ENCODE data around the gene NRTN. TPM values are rescaled to one million over a fixed set of nuclear protein-coding genes. Genes with fewer than 3 reads are reported as not detected.
A peak's percentile ranks its signal among the peaks of the same experiment; 100 is the strongest.

The NRTN gene
- total RNA-seq, 6 donors from 2014 or later, result 0.77 to 13.3 (median 4.5) TPM

DNA sequence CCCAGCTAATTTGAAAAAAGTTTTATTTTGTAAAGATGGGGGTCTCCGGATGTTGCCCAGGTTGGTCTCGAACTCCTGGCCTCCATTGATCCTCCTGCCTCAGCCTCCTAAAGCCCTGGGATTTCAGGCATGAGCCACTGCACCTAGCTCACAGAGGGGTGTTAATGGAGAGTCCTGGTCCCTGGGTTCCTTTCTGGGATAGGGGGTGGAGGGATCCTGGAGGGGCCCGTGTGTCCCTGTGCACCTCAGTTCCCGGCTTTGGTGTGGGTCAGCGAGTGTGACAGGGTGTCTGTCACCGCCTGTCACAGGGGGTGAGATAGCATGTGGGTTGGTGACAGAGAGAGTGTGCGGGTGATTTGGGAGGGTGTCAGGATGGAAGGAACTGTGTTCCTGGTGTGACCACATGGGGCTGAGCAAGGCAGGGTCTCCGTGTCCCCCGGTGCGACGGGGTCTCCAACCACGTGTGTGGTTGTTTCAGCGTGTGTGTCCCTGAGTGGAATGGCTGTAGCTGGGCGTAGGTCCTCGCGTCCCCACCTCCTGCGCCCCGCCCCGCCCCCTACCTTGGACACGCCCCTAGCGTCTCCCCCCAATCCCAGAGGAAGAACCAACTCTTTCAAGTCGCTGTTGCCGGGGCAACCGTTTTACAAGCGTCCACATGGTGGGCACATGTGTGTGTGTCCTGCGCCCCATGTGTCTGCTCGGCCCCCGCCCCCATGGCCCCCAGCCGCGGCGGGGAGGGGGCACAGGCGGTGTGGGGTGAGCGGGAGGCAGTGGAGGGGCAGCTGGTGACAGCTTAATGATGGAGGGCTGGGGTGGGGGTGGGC lies 2.9 kb upstream of the NRTN start:
- TF ChIP-seq POLR2AphosphoS5 (IDR thresholded peaks at IDR 0.05) (no peak), POLR2A (IDR thresholded peaks at IDR 0.05) (no peak), EP300 (IDR thresholded peaks at IDR 0.05) (no peak)
- TF ChIP-seq, protein P1, sequence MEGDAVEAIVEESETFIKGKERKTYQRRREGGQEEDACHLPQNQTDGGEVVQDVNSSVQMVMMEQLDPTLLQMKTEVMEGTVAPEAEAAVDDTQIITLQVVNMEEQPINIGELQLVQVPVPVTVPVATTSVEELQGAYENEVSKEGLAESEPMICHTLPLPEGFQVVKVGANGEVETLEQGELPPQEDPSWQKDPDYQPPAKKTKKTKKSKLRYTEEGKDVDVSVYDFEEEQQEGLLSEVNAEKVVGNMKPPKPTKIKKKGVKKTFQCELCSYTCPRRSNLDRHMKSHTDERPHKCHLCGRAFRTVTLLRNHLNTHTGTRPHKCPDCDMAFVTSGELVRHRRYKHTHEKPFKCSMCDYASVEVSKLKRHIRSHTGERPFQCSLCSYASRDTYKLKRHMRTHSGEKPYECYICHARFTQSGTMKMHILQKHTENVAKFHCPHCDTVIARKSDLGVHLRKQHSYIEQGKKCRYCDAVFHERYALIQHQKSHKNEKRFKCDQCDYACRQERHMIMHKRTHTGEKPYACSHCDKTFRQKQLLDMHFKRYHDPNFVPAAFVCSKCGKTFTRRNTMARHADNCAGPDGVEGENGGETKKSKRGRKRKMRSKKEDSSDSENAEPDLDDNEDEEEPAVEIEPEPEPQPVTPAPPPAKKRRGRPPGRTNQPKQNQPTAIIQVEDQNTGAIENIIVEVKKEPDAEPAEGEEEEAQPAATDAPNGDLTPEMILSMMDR (IDR thresholded peaks at IDR 0.05), result no peak
- Histone ChIP-seq H3K27me3 (peaks cover 0 to 29% (median 13%) of the 10 kb centered on the region in 4 donors), H3K4me3 (no peak overlapping the region), H3K4me1 (peaks cover 17 to 36% (median 19%) of the 10 kb centered on the region in 4 donors), H3K9me3 (no peaks in the 10 kb centered on the region), H3K36me3 (no peaks in the 10 kb centered on the region), H3K27ac (no peak overlapping the region)
- WGBS, 2 donors, result 20 to 74% methylated on average over 5 to 26 of the region's 33 CpGs
- ATAC-seq (ENCODE audit: low FRiP score in 2 of 2), result no peak
- DNase-seq, result no peak

DNA sequence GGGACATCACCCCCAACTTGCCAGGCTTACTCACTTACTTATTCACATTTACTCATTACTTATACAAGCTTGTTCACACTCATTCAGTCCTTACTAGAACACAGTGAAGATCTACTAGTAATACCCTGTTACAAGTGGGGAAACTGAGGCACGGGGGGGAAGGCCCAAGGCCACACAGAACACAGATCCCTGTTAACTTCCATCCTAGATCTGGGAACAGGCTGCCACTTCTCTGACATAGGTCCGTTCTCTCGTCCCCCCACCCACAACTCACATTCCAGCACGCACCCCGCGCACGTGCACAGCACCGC lies 1.5 kb upstream of the NRTN start:
- no peak overlapping the region for H3K27ac ChIP-seq
- peak overlapping the region; percentile 10 to 47 (median 42) for H3K4me3 ChIP-seq
- H3K4me1 ChIP-seq, result peaks cover 17 to 36% (median 19%) of the 10 kb centered on the region in 4 donors
- WGBS, 2 donors, result 1 to 21% methylated on average over 8 of the region's 8 CpGs
- peaks cover 0 to 29% (median 13%) of the 10 kb centered on the region in 4 donors for H3K27me3 ChIP-seq
- ATAC-seq (ENCODE audit: low FRiP score in 2 of 2) (no peak), DNase-seq (no peak)
- no peaks in the 10 kb centered on the region for H3K36me3 ChIP-seq
- no peaks in the 10 kb centered on the region for H3K9me3 ChIP-seq
- TF ChIP-seq POLR2A (IDR thresholded peaks at IDR 0.05) (no peak), POLR2AphosphoS5 (IDR thresholded peaks at IDR 0.05) (no peak), EP300 (IDR thresholded peaks at IDR 0.05) (no peak)
- TF ChIP-seq, protein P1 (IDR thresholded peaks at IDR 0.05), result no peak

DNA sequence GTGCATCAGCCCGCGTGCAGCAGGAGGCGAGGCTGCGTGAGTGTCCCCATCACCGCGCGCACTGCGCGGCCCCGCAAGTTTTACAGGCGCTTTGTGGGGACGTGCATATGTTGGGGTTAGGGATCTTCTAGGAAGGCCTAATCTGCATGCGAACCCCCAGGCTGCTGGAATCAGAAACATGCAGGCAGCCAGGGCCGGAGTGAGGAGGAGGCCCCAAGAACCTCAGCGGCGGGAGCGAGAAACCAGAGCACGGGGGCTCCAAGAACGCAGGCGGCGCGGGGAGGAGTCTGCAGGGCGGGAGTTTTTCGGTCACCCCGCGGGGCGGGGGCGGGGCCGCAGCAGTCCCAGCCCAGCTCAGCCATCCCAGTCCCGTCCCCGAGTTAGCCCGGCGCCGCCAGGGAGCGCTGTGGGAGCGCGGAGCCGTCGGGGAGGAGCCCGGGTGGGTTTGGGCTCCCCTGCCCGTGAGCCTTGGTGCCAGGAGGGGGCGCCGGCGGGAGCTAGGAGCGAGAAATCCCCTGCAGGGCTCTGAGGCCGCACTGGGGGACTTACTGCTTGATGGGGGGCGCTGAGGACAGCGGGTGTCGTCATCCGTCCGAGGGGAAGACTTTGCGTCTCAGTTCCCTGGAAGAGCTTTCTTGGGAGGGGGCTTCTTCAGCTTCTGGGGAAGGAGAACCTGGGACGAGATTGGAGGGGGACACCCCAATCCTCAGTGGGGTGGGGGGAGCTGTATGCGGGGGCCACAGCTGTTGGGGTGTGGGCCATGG lies 933 bp upstream of the NRTN start:
- Histone ChIP-seq H3K27me3 (peaks cover 0 to 29% (median 13%) of the 10 kb centered on the region in 4 donors), H3K9me3 (no peaks in the 10 kb centered on the region), H3K4me1 (peaks cover 17 to 36% (median 19%) of the 10 kb centered on the region in 4 donors), H3K27ac (no peak overlapping the region), H3K4me3 (peak overlapping the region; percentile 10 to 47 (median 42)), H3K36me3 (no peaks in the 10 kb centered on the region)
- ATAC-seq (ENCODE audit: low FRiP score in 2 of 2) (peak; percentile 95 to 96), DNase-seq (peak; percentile 91 to 99)
- 2 to 5% methylated on average over 24 to 40 of the region's 54 CpGs for WGBS, 2 donors
- TF ChIP-seq, protein P1 (IDR thresholded peaks at IDR 0.05), result peak; percentile 85 to 98 (median 94)
- no peak for TF ChIP-seq POLR2AphosphoS5 (IDR thresholded peaks at IDR 0.05)

DNA sequence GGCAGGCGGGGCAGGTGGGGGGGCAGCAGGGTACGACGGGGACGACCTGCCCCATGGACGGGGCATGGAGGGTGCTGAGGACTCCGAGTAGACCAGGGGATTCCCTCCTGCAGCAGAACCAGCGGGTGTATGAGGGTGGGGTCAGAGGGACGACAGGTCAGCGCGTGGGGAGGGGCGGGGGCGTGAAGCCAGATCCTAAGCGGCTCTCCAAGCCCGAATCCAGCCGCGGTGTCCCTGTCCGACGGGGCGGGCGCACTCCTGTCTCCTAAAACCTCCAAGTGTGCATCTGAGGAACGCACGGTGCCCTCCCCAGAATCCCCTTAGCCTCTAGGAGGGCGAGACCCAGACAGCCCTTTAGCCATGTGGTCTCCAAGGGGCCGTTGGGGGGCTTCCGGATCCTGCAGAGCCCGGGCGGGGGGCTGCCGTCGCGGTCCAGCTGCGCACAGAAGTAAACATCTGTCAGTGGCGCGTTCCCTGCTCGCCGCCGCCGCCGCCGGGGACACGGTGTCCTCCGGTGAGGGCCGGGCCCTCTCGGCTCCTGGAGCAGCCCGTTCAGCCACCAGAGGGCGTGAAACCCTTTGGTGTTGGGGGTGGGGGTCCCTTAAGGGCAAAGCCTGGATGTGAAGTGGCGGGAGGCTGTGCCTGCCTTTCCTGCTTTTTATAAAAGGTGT lies 730 bp downstream of the NRTN start:
- peak in 1 of 2 donors; percentile 25 for ATAC-seq (ENCODE audit: low FRiP score in 2 of 2)
- H3K9me3 ChIP-seq, result no peaks in the 10 kb centered on the region
- H3K27ac ChIP-seq, result peak overlapping the region; percentile 32 to 47 (median 34)
- WGBS, 2 donors, result 3% methylated on average over 15 of the region's 46 CpGs; no CpG with 5 or more reads in 1 of the 2 donors
- peak overlapping the region in 3 of 4 donors; percentile 35 to 47 (median 42) for H3K4me3 ChIP-seq
- peaks cover 17 to 36% (median 19%) of the 10 kb centered on the region in 4 donors for H3K4me1 ChIP-seq
- no peaks in the 10 kb centered on the region for H3K36me3 ChIP-seq
- TF ChIP-seq EP300 (IDR thresholded peaks at IDR 0.05) (peak in 1 of 4 donors; percentile 37), POLR2A (IDR thresholded peaks at IDR 0.05) (no peak), POLR2AphosphoS5 (IDR thresholded peaks at IDR 0.05) (no peak)
- TF ChIP-seq, protein P1 (IDR thresholded peaks at IDR 0.05), result peak; percentile 50 to 87 (median 74)
- peak; percentile 76 to 90 for DNase-seq
- H3K27me3 ChIP-seq, result peaks cover 0 to 29% (median 12%) of the 10 kb centered on the region in 4 donors
